Left lobe of liver (tissue), 2 donors: Measurements from ENCODE around the gene ATXN10. TPM values are rescaled to one million over a fixed set of nuclear protein-coding genes. Genes with fewer than 3 reads are reported as not detected.
A peak's percentile ranks its signal among the peaks of the same experiment; 100 is the strongest.

Experiments used
- ATAC-seq: fragments of 200-7000 bp; cut with Tn5 transposase; one replicate; pipeline ENCODE4 v1.9.1; 2020; ENCODE audit warnings: mild to moderate bottlenecking, moderate library complexity
- DNase-seq: peaks from one replicate; pipeline ENCODE4 v3.0.0-alpha.2; 2020; ENCODE audit warnings: low spot score
- total RNA-seq: library from RNA; stranded (reverse); gene quantifications from one replicate; pipeline ENCODE4 v1.2.1, GENCODE V29; 2021
- donor health status: DM: no; HTN: no; CAD: no; lungs with moderate emphysema.
- donor health status: DM: no; HTN: yes; CAD: no.

Gene ATXN10
- total RNA-seq, 1 donor from 2014 or later, result 71.7 TPM

DNA sequence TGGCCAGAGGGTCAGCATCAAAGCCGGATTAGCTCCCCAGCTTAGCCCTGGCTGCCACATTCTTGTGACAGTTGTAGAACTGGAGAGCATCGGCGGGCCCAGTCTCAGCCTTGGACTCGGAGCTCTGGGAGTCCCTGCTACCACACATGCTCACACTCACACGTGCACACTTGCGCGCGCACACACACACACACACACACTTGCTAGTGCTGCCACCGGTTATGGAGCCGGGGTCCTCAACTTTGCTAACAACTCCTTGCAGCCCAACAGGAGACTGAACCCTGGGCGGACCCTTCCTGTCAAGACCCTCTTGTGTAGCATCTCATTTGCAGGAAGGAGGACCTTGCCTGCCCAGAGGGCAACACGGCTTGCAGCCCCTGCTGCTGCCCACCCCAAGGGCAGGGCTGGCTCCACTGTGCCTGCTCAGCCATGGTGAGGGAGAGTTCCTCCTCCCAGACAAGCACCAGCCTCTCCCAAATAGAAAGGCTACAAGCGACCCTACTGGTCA, 197.8 kb downstream of the ATXN10 start:
- ATAC-seq (no peak), DNase-seq (no peak)

DNA sequence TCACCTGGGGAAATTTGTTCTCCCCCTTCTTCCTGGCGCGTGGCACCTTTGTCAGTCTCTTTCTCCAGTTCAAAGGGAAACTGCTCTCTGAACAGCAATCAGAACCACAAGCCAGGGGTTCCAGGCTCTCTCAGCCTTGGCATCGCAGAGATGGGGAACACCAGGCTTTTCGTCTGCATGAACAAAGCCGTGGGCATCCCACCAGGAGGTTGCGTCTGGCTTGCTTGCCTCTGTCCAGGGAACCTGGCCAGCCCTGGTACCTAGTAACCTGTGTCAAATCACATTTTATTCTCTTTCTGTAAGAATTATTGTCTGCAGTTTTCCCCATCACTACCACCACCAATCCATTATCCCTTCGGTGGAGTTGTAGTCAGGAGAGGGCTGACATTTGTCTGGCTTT, 198.4 kb downstream of the ATXN10 start:
- no peak for DNase-seq
- ATAC-seq, result no peak

DNA sequence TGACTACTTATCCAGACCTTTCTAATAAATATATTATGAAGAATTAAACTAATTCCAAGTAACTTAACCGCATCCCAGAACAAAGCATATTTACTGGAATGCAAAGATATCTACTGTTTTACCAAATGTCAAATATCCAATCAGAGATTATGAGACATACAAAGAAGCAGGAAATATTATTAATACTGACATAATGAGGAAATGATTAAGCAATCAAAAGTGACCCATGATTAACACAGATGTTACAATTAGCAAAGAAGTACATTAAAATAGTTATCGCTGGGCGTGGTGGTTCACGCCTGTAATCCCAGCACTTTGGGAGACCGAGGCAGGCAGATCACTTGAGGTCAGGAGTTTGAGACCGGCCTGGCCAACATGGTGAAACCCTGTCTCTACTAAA, 200.1 kb downstream of the ATXN10 start:
- DNase-seq (no peak), ATAC-seq (no peak)

DNA sequence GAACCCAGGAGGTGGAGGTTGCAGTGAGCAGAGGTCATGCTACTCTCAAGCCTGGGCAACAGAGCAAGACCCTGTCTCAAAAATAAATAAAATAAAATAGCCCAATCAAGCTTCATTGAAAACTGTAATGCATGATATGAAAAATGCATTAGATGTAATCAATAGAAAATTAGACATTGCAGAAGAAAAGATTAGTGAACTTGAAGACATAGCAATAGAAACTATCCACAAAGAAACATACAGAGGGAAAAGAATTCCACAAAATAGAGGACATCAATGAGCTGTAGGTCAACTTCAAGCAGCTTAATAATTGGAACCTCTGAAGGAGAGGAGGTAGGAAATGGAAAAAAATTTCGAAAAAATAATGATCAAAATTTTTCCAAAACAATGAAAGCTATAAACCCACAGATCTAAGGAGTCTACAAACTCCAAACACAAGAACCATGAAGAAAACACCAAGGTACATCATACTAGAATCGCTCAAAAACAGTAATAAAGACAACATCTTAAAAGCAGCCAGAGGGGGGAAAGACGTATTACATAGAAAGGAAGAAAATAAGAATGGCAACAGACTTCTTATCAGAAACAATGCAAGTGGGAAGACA, 201.1 kb downstream of the ATXN10 start:
- DNase-seq (no peak), ATAC-seq (no peak)

DNA sequence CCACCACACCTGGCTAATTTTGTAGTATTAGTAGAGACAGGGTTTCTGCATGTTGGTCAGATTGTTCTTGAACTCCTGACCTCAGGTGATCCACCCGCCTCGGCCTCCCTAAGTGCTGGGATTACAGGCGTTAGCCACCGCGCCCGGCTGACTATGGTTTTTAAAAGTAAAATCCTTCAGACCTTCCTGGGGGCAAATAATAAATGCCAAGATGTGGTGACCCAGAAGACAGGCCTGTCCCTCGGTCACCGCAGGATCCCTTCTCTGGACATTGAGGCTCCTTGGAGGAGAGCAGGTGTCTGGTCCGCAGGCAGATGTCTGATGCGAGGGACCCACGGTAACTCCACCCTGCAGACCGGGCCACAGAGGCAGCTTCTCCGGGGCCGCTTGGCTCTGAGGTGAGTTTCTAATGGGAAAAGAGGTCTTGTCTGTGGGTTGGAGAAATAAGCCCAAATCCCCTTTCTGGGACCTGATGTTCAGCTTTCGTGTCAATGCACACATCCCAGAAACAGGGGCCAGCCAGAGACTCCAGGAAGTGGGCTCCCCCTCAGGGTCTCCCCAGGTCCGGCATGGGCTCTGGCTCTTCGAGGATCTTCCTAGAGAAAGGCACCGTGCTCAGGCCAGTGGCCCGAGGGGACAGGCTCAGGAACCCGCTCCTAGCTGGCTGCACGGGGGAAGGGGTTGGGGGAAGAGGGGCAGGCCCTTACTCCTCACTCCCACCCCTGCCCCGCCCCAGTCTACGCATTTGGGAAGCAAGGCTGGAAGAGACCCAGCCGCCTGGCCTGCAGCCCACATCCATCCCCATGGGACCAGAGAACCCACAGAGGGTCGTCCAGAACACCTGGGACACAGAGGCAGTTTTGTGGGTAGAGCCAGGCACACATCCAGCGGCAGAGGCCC, 204.8 kb downstream of the ATXN10 start:
- DNase-seq (peak; percentile 41), ATAC-seq (no peak)

DNA sequence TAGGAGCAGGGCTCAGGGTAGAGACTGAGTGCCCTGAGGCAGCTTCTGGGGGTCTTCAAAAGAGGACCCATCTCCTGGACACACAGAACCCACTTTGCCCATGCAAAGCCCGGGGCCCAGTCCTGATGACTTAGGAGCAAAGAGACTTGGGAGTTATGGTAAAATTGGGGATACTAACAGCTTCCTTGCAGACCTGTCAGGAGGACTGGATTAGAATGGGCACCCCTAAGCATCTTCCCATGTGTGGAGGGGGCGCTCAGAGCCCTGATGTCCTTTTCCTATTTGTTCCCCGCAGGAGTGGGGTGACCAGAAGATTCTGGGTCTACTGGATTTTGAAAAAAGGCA, 205.4 kb downstream of the ATXN10 start:
- peak; percentile 27 for DNase-seq
- ATAC-seq, result no peak

DNA sequence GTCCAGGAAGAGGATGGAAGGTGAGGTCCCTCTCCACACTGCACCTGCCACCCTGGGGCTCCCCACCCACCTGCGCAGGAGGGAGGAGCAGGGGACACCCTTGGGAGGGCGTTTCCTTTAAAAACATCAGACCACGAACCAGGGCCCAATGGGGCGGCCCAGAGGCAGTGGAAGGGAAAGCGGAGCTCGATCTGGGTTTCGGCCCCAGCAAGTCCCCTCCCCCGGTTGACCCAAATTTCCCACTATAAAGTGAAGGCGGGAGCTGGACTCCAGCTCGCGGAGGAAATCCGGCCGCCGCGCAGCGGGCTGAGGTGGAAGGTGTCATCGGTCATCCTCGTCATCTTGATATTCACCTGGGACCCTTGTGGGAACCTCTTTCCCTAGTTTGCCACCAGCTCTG, 206.0 kb downstream of the ATXN10 start:
- ATAC-seq (no peak), DNase-seq (peak; percentile 33)

DNA sequence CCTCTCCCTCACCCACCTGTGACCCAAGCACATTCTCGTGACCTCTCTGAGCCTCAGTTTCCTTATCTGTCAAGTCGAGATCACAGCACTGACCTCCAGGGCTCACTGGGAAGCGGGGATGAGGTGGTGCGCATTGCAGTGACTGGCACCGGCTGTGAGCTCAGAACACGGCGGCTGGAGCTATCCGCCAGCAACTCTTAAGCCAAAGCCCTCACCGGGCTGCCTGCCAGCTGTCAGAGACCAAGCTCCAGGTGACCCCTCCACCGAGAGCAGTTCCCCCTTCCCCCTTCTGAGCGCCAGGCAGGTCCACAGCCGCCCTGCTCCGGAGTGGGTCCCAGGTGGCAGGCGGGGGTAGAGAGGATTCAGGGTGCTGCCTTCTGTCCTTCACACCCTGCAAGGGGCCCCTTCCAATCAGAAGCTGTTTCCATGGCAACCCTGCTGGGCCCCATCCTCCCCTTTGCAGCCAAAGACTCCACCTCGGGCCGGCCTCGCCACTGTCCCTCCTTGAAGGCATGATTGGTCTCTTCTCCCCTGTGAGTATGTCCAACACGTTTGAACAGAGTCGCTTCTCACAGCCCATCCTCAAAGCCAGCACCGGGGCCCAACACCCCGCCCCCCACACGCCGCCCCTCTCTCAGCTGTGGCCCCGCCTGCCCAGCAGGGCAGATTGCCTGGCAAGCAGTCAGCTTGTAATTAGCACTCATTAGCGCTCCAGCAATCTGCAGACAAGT, 206.6 kb downstream of the ATXN10 start:
- no peak for ATAC-seq
- DNase-seq, result peak; percentile 28

DNA sequence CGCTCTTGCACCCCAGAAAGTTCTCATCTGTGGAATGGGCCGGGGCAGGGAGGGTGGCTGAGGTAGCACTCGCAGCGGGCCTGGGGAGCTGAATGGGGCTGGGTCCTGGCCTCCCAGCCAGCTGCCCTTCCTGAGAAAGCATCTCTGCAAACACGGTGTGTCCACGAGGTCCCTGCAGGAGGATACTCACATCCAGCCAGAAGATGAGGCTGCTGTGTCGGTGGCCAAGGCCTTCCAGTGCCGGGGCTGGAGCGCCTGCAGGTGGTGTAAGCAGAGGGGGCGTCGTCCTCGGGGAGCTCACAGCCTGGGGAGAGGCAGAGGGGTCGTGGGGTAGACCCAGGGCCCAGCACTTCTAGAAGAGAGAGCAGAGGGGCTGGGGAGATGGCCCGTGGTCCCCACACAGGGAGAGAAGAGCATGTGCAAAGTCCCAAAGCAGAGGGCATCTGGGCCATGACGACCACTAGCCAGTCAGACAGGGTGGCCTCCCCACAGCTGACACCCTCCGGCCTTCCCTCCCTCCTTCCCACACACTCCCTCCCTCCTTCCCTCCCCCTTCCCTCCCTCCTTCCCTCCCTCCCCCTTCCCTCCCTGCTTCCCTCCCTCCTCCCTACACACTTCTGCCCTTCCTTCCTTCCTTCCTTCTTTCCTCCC, 207.4 kb downstream of the ATXN10 start:
- ATAC-seq (no peak), DNase-seq (no peak)

DNA sequence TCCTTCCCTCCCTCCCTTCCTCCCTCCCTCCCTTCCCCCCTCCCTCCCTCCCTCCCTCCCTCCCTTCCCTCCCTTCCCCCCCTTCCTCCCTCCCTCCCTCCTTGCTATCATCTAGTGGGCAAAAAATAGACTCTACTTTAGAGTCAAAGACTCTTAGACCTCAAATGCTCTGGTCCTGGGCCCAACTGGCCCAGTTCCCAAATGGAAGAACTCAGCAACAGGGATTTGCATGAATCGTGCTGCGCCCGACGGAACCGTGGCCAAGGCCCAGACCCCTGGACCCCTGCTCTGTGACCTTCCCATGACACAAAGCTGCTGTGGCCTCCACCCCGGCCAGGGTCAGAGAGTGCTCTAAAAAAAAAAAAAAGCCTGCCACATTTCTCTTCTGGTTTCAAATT, 207.9 kb downstream of the ATXN10 start:
- ATAC-seq (no peak), DNase-seq (no peak)

DNA sequence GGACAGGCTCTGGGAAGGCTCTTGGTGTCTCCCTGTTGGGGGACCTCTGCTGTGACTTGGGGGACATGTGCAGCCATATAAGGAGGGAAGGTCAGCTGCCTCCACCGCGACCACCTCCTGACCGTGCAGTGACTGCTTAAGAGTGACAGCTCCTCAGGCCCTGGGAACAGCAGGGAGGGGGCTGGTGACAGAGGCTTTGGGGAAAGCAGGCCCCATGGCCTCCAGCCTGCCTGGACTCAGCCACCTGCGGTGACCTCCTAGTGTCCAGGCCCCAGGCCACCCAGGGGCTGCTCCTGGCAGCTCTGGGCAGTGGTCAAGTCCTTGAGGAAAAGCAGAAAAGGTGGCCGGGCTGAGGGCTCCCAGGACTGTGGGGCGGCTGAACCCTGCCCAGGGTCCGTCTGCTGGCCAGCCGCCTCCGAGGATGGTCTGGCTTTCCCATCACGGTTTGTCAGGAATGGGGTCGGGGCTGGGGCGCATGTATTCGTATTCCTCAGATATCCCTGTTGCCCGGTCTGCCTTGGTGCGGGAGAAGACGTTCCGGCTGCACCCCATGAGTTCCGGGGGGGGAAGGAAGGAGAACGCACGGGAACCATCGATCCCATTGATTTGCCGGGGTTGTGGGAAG, 208.6 kb downstream of the ATXN10 start:
- ATAC-seq (no peak), DNase-seq (no peak)

DNA sequence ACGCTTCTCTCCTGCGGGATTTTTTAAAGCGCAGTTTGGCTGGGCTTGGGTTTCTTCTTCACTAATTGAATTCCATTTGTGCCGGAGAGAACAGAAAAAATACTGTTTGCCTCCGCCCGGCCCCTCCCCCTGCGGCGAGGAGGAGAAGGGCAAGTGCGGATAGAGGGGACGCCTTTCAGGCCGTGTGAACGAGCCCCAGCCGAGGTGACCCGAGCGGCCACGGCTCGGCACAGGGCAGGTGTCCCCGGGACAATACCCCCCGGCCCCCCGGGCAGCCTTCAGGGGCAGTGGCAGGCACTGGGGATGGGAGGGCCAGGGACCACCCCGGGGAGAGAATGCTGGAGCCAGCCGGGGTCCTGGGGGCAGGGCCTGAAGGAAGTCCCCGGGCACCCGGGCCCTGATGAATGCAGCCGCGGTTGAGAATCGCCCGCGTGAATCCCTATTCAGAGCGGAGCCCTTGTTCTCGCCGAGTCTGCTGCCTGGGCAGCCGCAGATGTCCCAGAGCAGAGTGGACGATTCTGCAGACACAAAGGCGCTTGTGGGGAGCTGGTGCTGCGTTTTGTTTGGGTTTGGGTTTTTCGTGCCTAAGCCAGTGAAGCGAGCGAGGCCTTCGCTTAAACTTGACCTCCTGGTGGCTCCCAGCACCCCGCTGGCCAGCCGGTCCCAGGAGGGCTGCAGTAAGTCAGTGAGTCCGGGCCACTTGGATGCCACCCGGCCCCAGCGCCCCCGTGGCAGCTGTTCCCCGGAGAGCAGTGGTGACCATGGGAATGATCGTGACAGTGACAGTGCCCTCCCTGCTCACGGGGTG, 209.3 kb downstream of the ATXN10 start:
- no peak for DNase-seq
- no peak for ATAC-seq

DNA sequence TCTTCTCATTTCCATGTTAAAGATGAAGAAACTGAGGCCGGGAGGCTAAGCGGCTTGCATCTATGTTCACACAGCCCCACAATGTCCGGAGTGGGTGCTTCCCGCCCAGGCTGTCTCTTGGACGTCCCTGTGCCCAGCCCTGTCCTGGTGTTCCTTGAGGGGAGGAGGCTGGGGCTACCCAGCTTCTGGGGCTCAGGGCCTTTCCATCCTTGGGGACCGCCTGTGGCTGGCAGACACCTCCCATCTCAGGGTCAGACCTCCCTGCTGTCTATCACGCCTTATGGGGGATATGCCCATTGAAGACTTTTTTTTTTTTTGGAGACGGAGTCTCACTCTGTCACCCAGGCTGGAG, 209.9 kb downstream of the ATXN10 start:
- ATAC-seq (no peak), DNase-seq (no peak)

DNA sequence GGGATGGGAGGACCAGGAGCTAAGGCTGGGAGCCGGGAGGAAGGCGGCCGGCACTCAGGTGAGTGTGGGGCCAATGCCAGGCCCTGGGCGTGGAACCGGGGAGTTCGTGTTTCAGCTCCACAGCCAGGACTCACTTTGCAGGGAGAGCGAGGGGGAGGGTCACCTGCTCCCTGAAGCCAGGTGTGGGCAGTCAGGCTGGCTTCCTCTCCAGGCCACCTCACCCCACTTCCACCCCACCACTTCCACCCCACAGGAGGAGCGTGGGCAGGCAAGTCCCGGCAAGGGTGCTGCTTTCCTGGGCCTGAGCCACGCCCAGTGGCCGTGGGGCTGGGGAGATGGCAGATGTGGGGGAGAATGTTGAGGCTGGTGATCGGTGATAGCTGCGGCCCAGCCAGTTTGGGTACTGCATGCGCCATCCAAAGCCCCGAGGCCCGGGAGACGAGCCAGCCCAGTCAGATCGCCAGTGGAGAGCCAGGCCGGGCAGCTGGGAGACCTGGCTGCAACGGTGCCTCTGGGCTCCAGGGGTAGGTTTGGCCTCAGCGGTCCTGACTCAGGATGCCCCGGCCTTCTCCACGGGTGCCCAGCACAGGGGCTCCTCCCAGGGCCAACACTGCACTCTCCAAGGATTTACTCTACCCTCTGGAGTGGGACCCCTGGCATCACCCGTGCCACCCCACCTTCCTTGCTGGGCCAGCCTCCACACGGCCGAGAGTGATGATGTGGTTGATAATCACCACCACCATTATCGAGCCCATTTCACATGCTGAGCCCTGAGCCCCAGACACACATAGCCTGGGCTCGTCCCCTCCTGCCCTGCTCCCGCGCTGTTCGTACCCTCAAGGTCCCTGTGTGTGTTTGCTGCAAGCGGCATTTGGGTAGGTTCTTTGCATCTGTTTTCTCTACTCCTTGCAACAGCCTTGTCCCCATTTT, 211.5 kb downstream of the ATXN10 start:
- ATAC-seq (no peak), DNase-seq (no peak)

DNA sequence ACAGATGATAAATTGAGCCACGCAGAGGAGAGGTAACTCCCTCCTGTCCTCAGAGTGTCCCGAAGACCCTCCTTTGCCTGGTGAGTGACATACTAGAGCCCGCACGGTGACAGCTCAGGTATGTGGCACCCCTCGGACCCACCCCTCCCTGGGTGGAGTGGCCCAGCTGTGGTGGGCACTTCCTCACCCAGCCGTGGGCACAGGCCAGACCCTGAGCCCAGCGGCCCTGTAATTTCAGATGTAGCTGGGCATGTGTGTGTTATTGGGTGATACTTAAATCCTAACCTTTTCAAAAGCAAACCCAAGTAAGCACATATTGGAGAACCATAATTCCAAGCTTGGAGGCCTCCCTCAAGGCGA, 212.2 kb downstream of the ATXN10 start:
- DNase-seq (no peak), ATAC-seq (no peak)

DNA sequence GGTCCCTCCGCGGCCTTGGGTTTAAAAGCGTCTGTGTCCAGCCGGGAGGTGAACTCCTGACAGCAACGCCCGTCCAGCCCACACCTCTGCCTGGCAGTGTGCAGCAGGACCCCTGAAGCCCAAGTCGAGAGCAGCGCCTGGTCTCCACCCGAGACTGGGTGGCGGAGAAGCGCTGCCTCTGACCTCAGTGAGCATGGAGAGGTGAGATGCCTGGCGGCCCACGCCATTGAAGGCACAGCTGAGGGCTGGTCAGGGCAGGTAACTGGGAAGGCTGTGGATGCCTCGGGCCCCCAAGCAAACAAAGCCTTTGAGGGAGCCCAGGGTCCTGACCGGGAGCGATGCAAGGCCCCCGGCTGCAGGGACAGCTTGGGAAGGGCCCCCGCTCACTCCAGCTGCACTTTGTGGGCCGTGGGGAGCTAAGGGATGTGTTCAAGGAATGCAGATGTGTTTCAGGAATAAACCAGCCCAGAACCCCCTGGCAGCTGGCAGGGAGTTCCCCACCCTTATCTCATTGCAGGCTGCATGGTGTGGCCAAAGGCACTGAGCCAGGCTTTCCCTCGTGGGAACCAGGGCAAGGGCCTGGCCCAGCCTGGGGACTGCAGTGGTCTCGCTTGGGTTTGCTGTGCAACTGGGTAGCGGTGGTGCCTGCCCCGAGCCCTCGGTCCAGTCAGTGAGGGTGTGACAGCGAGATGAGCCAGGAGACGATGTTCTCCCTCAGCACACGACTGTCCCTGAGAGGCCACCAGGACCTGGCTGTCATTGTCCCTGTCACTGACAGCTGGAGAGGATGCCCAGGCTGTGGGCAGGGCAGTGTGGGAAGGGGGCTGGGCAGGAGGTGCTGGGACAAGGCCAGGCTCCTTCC, 212.8 kb downstream of the ATXN10 start:
- DNase-seq (no peak), ATAC-seq (no peak)

DNA sequence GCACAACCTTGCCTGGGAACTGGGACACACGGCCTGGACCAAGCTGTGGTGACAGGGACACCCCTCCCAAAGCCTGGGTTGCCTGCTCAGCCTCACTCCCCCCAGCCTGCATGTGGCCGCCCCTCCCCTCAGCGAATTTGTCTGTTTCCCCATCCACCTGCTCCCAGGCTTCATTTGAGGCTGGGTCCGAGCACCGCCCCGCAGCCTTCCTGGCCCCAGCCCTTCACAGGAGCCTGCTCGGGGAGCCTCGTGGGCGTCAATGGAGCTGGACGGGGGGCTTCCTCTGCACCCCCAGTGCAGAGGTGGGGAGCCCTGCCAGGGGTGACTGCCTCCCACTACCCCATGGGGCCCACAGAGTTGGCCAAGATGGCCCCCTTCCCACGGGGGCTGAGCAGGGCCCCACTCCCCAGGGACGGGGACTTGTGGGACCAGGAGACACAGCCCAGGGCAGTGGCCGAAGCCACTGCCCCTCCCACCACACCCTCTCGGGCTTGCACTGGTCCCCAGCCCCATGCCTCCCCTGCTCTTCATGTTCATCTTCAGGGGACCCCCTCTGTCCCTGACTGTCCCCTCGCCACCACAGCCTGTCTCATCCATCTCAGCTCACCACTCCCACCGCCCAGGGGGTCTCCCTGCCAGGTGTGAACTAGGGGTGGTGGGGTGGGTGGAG, 213.7 kb downstream of the ATXN10 start:
- no peak for ATAC-seq
- no peak for DNase-seq
